A549 (cell line): ENCODE measurements around the gene FAM131C.

Experiments used
- CBX2 ChIP-seq: fragments of 200-600 bp; sonication (generic); IDR thresholded peaks from 2 replicates; pipeline ENCODE4 v1.6.1; 2016; ENCODE audit warnings: low read depth, mild to moderate bottlenecking, borderline replicate concordance
- CEBPB ChIP-seq, 2 experiments: fragments of >200 bp in 1 of 2; sonication (Bioruptor Twin) in 1 of 2; formaldehyde crosslinking in 1 of 2; IDR thresholded peaks; 2 replicates each; pipeline ENCODE4 v1.6.1; 2012 to 2016
- CTCF ChIP-seq: fragments of >200 bp; sonication (Bioruptor Twin); formaldehyde crosslinking; IDR thresholded peaks from 3 replicates; pipeline ENCODE4 v1.5.1; 2016
- EP300 ChIP-seq, 2 experiments: fragments of >200 bp; sonication (Bioruptor Twin); formaldehyde crosslinking; IDR thresholded peaks; 2 replicates in 1 of 2; 3 replicates in 1 of 2; pipeline ENCODE4 v1.6.1; 2016 to 2017
- JUN ChIP-seq, 2 experiments: fragments of >200 bp; sonication (Bioruptor Twin); formaldehyde crosslinking; IDR thresholded peaks; 2 replicates in 1 of 2; 3 replicates in 1 of 2; pipeline ENCODE4 v1.6.1; 2016 to 2017
- MAFK ChIP-seq: fragments of 450-650 bp; IDR thresholded peaks from 2 replicates; pipeline ENCODE4 v1.6.1; 2014; ENCODE audit not compliant: partially characterized antibody
- NR3C1 ChIP-seq: fragments of >200 bp; sonication (Bioruptor Twin); formaldehyde crosslinking; IDR thresholded peaks from 3 replicates; pipeline ENCODE4 v1.6.1; 2017
- POLR2A ChIP-seq: IDR thresholded peaks from 2 replicates; pipeline ENCODE4 v1.6.1; 2012; ENCODE audit warnings: mild to moderate bottlenecking, low read length
- ZFP36 ChIP-seq: fragments of 450-650 bp; IDR thresholded peaks from 2 replicates; pipeline ENCODE4 v1.6.1; 2014; ENCODE audit warnings: borderline replicate concordance; ENCODE audit not compliant: partially characterized antibody

- TF ChIP-seq CEBPB (IDR thresholded peaks at IDR 0.05) (no peak), CBX2 (no peak), ZFP36 (no peak), NR3C1 (no peak), MAFK (no peak), JUN (IDR thresholded peaks at IDR 0.05) (no peak), EP300 (IDR thresholded peaks at IDR 0.05) (no peak), CTCF (no peak), POLR2A (no peak)
Measured at GRCh38 chr1:16047791-16048475, 25.5 kb downstream of the FAM131C start.
